T-cell (primary cell): ENCODE data around the gene TPRA1. TPM values are rescaled to one million over a fixed set of nuclear protein-coding genes. Genes with fewer than 3 reads are reported as not detected.
A peak's percentile ranks its signal among the peaks of the same experiment; 100 is the strongest.

Experiments
- ATAC-seq, 4 experiments: fragments of 200-7000 bp in 3 of 4; fragments of 150-1000 bp in 1 of 4; cut with Tn5 transposase; replicated peaks in 1 of 4; 1 replicate in 3 of 4; 2 replicates in 1 of 4; pipeline ENCODE4 v1.10.0; 2021; ENCODE audit warnings: moderate library complexity in 3 of 4, mild to moderate bottlenecking in 2 of 4, moderate number of reproducible peaks in 1 of 4
- CTCF ChIA-PET, 2 donors: fragments of 300-600 bp; sonication (Branson Sonifier 250); formaldehyde crosslinking; loops; one replicate each; lab custom pipeline; 2022; ENCODE audit warnings: antibody characterized with exemption in 2 of 2; lab: Charles Lee
- POLR2A ChIA-PET, 2 donors: fragments of 300-600 bp; sonication (Branson Sonifier 250); formaldehyde crosslinking; loops; one replicate each; lab custom pipeline; 2022; ENCODE audit warnings: antibody characterized with exemption in 2 of 2; lab: Charles Lee
- DNase-seq, 35 experiments: peaks; one replicate each; pipeline versions ENCODE4 v3.0.0 to v3.0.0-alpha.2; 2013 to 2023
- H3K27ac ChIP-seq: one replicate; pipeline ENCODE4 v1.5.1; 2013; ENCODE audit warnings: low read length
- H3K27me3 ChIP-seq, 2 experiments: replicated peaks in 1 of 2; 1 replicate in 1 of 2; 2 replicates in 1 of 2; pipeline versions ENCODE4 v1.6.1 to v1.7.0; 2013; ENCODE audit warnings: low read length in 1 of 2, mixed read lengths in 1 of 2; ENCODE audit not compliant: control insufficient read depth in 2 of 2, insufficient read depth in 2 of 2; ENCODE audit errors: extremely low read depth in 1 of 2
- H3K36me3 ChIP-seq, 2 donors: 1 replicate in 1 of 2; 2 replicates in 1 of 2; pipeline versions ENCODE4 v1.6.1 to v1.7.0; 2013; ENCODE audit warnings: low read length in 1 of 2; ENCODE audit not compliant: control insufficient read depth in 2 of 2, insufficient read depth in 1 of 2; ENCODE audit errors: extremely low read depth in 1 of 2
- H3K4me1 ChIP-seq, 2 experiments: 1 replicate in 1 of 2; 2 replicates in 1 of 2; pipeline versions ENCODE4 v1.6.1 to v1.7.0; 2013; ENCODE audit warnings: low read length in 2 of 2, mixed read lengths in 1 of 2; ENCODE audit not compliant: insufficient read depth in 2 of 2, control insufficient read depth in 1 of 2; ENCODE audit errors: extremely low read depth in 1 of 2
- H3K4me3 ChIP-seq, 2 donors: 1 replicate in 1 of 2; 2 replicates in 1 of 2; pipeline versions ENCODE4 v1.5.1 to v1.7.0; 2013; ENCODE audit warnings: mild to moderate bottlenecking in 2 of 2, low read length in 1 of 2, moderate library complexity in 1 of 2; ENCODE audit not compliant: control insufficient read depth in 1 of 2; ENCODE audit errors: extremely low read depth in 1 of 2
- H3K9me3 ChIP-seq: 2 replicates; pipeline ENCODE4 v1.7.0; 2013
- H3K27ac Mint-ChIP-seq, 2 donors: one replicate each; pipeline ENCODE4 v1.8.0; 2020 to 2021; ENCODE audit warnings: mild to moderate bottlenecking in 2 of 2, mixed read lengths in 2 of 2
- H3K27me3 Mint-ChIP-seq, 2 donors: one replicate each; pipeline ENCODE4 v1.8.0; 2021 to 2022; ENCODE audit warnings: mixed read lengths in 2 of 2
- H3K36me3 Mint-ChIP-seq: one replicate; pipeline ENCODE4 v1.8.0; 2021; ENCODE audit warnings: mixed read lengths
- H3K4me1 Mint-ChIP-seq, 3 donors: one replicate each; pipeline ENCODE4 v1.8.0; 2020 to 2022; ENCODE audit warnings: mixed read lengths in 3 of 3, mild to moderate bottlenecking in 1 of 3
- H3K4me3 Mint-ChIP-seq, 3 donors: one replicate each; pipeline ENCODE4 v1.8.0; 2020 to 2022; ENCODE audit warnings: mild to moderate bottlenecking in 3 of 3, mixed read lengths in 3 of 3, moderate library complexity in 3 of 3
- H3K9me3 Mint-ChIP-seq, 3 donors: one replicate each; pipeline ENCODE4 v1.8.0; 2020 to 2022; ENCODE audit warnings: mixed read lengths in 3 of 3
- WGBS: methylation state at CpG from one replicate; pipeline ENCODE4 v1.1.5; 2013; ENCODE audit warnings: missing lambda C conversion rate; ENCODE audit not compliant: insufficient coverage; 5-methylcytosine and 5-hydroxymethylcytosine counted together
- total RNA-seq, 35 experiments: library from RNA in 6 of 35; stranded (reverse) in 6 of 35; fragments of 120-200 nt in 1 of 35; gene quantifications; one replicate each; pipeline versions ENCODE4 v1.2.1 to v1.2.4 and lab custom pipeline; 2013 to 2026

TPRA1 gene
- total RNA-seq, 5 donors from 2014 or later (not counting 1 experiment from before 2014, with no cell fraction given) = 17.1 to 38.4 (median 34.6) TPM

DNA sequence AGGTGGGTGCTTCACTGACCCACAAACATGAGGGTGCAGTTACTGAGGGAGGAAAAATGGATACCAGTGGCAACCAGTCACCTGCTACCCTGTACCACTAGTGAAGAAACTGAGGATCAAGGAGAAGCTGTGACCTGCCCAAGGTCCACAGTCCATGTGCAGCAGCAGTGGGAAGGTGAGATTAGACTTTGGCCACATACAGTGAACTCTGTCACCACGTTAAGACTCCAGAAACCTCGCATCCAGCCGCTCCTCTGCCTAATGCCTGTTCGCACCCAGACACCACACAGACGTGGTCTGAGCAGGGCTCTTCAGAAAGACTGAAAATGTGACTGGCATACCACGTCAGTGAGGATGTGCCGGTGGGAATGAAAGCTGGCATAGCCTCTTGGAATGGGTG is 20.0 kb downstream of the TPRA1 start:
- ChIA-PET POLR2A (no interaction called here), CTCF (no interaction called here)
- peaks cover 20 to 25% of the 10 kb centered on the region in 2 donors for H3K36me3 ChIP-seq
- no peak overlapping the region for H3K4me3 ChIP-seq
- H3K4me1 Mint-ChIP-seq = peaks cover 7 to 9% (median 8%) of the 10 kb centered on the region in 3 donors
- H3K36me3 Mint-ChIP-seq = peaks cover 15% of the 10 kb centered on the region
- H3K4me3 Mint-ChIP-seq = no peak overlapping the region
- H3K9me3 Mint-ChIP-seq = no peaks in the 10 kb centered on the region
- no peak for ATAC-seq
- H3K9me3 ChIP-seq = no peaks in the 10 kb centered on the region
- H3K27ac Mint-ChIP-seq = no peak overlapping the region
- DNase-seq = no peak
- H3K27me3 ChIP-seq = peaks cover 0 to 4% of the 10 kb centered on the region in 2 experiments
- H3K27ac ChIP-seq = no peak overlapping the region
- WGBS = 100% methylated on average over 3 of the region's 7 CpGs
- no peaks in the 10 kb centered on the region for H3K27me3 Mint-ChIP-seq
- peaks cover 0 to 9% of the 10 kb centered on the region in 2 experiments for H3K4me1 ChIP-seq

DNA sequence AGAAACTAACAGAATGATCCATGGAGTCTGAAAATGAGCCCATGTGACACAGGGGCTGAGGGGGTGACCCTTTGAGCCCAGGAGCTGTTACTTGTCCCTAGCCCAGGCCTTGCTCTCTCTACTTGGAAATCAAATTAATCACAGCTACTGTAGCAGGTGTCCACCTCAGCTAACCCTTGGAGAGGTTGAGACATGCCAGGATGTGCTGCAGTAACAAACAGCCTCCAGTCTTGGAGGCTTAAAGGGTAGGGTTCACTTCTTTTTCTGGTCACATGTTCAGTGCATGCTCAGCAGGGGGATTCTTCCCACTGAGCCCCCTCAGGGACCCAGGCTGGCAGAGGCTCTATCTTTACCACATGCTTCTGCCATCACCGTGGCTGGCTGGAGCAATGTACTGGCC is 21.4 kb downstream of the TPRA1 start:
- Histone ChIP-seq H3K4me3 (no peak overlapping the region), H3K27ac (no peak overlapping the region), H3K36me3 (peaks cover 18 to 20% of the 10 kb centered on the region in 2 donors), H3K9me3 (no peaks in the 10 kb centered on the region), H3K27me3 (peaks cover 0 to 4% of the 10 kb centered on the region in 2 experiments), H3K4me1 (no peaks in the 10 kb centered on the region)
- H3K9me3 Mint-ChIP-seq = no peaks in the 10 kb centered on the region
- ATAC-seq = no peak
- H3K27me3 Mint-ChIP-seq = peaks cover 0 to under 1% of the 10 kb centered on the region in 2 donors
- H3K36me3 Mint-ChIP-seq = peaks cover 12% of the 10 kb centered on the region
- 100% methylated on average over 1 of the region's 1 CpG for WGBS
- no peak overlapping the region for H3K4me3 Mint-ChIP-seq
- ChIA-PET CTCF (interaction anchor here in 1 of 2 donors (1.1 kb wide), 1 partner anchor 22 kb away, joined by 3 read pairs; no protein-coding TSS in a partner anchor), POLR2A (no interaction called here)
- no peak for DNase-seq
- H3K27ac Mint-ChIP-seq = no peak overlapping the region
- H3K4me1 Mint-ChIP-seq = no peaks in the 10 kb centered on the region

DNA sequence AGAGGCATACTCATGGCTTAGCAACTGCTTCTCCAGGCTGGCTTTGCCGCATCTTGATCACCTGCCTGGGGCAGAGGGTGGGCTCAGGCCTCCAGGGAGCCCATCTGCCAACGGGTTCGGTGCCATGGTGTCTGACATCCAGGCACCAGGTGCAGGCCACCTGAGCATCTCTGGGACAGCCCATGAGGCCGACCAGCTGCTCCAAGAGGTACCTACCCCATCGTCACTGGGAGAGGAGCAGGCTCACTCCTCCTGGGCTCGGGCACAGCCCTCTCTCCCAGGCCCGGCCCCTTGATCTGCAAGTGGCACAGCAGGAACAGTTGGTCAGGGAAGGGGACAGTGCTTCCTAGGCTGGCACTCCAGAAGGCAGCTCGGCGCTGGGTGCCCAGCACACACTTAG is 21.9 kb downstream of the TPRA1 start:
- CTCF ChIA-PET = interaction anchor here in 1 of 2 donors (0.6 to 1.1 kb wide), 2 partner anchors 22 to 127 kb away, joined by 3 read pairs; no protein-coding TSS in a partner anchor
- 87% methylated on average over 6 of the region's 9 CpGs for WGBS

DNA sequence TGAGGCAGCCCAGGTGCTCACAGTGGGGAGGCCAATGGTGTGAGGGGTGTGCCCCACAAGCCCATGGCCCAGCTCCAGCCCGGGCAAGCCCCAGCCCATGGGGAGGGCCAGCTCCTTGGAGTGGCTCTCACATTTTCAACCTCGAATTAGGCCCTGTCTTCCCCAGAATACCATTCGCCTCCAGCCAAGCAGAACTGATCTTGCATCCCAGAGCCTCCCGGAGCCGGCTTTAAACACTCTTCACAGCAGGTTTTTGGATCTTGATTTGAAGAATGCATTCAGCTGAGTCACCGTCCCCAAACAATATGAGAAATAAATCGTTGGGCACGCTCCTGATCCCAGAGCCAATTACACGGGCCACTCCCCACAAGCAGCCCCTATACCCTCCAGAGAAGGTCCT is 23.7 kb downstream of the TPRA1 start:
- Histone ChIP-seq H3K36me3 (peaks cover 4 to 7% of the 10 kb centered on the region in 2 donors), H3K9me3 (no peaks in the 10 kb centered on the region), H3K4me3 (no peak overlapping the region), H3K27me3 (peaks cover 0 to 4% of the 10 kb centered on the region in 2 experiments), H3K27ac (no peak overlapping the region), H3K4me1 (no peaks in the 10 kb centered on the region)
- 89% methylated on average over 9 of the region's 9 CpGs for WGBS
- no peak overlapping the region for H3K27ac Mint-ChIP-seq
- ChIA-PET POLR2A (no interaction called here), CTCF (no interaction called here)
- no peak for ATAC-seq
- H3K27me3 Mint-ChIP-seq = peaks cover 0 to 10% of the 10 kb centered on the region in 2 donors
- peaks cover 10% of the 10 kb centered on the region for H3K36me3 Mint-ChIP-seq
- no peaks in the 10 kb centered on the region for H3K9me3 Mint-ChIP-seq
- no peak for DNase-seq
- H3K4me1 Mint-ChIP-seq = no peaks in the 10 kb centered on the region
- H3K4me3 Mint-ChIP-seq = no peak overlapping the region

More for the DNA sequence above, 21.9 kb downstream of the TPRA1 start:
- Mint-ChIP-seq H3K27me3 (peaks cover 0 to 6% of the 10 kb centered on the region in 2 donors), H3K27ac (no peak overlapping the region), H3K9me3 (no peaks in the 10 kb centered on the region), H3K4me3 (no peak overlapping the region), H3K4me1 (no peaks in the 10 kb centered on the region), H3K36me3 (peaks cover 12% of the 10 kb centered on the region)
- Histone ChIP-seq H3K27ac (no peak overlapping the region), H3K9me3 (no peaks in the 10 kb centered on the region), H3K4me3 (no peak overlapping the region), H3K4me1 (no peaks in the 10 kb centered on the region), H3K27me3 (peaks cover 0 to 4% of the 10 kb centered on the region in 2 experiments), H3K36me3 (peaks cover 14 to 17% of the 10 kb centered on the region in 2 donors)
- POLR2A ChIA-PET = no interaction called here
- no peak for DNase-seq
- no peak for ATAC-seq

DNA sequence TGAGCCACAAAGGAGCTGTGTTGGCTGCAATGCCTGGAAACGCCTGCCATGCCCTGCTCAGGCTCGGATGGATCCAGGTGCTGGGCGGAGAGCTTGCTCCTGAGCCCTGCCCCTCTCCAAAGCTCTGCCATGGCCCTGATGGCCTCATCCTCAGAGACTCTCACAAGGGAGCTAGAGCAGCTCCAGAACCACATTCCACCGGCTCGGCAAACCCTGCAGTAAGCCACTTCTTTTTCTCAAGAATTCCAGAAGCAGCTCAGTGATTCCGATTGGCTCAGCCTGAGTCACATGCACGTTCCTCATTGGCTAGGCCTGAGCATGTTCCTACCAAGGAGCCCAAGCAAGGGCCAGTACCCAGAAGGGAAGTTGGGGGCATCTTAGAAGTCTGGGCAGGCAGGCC is 24.8 kb downstream of the TPRA1 start:
- CTCF ChIA-PET = no interaction called here
- H3K4me1 Mint-ChIP-seq = peaks cover 0 to under 1% (median 0%) of the 10 kb centered on the region in 3 donors
- peaks cover 1% of the 10 kb centered on the region for H3K36me3 Mint-ChIP-seq
- H3K27ac Mint-ChIP-seq = no peak overlapping the region
- Histone ChIP-seq H3K27me3 (peaks cover 0 to 4% of the 10 kb centered on the region in 2 experiments), H3K4me1 (no peaks in the 10 kb centered on the region), H3K4me3 (no peak overlapping the region), H3K27ac (no peak overlapping the region), H3K36me3 (peaks cover 3 to 7% of the 10 kb centered on the region in 2 donors), H3K9me3 (no peaks in the 10 kb centered on the region)
- WGBS = 77% methylated on average over 6 of the region's 7 CpGs
- peaks cover 0 to 10% of the 10 kb centered on the region in 2 donors for H3K27me3 Mint-ChIP-seq
- ATAC-seq (no peak), DNase-seq (no peak)
- no peak overlapping the region for H3K4me3 Mint-ChIP-seq
- H3K9me3 Mint-ChIP-seq = peaks cover 0 to under 1% (median 0%) of the 10 kb centered on the region in 3 donors
- POLR2A ChIA-PET = no interaction called here

DNA sequence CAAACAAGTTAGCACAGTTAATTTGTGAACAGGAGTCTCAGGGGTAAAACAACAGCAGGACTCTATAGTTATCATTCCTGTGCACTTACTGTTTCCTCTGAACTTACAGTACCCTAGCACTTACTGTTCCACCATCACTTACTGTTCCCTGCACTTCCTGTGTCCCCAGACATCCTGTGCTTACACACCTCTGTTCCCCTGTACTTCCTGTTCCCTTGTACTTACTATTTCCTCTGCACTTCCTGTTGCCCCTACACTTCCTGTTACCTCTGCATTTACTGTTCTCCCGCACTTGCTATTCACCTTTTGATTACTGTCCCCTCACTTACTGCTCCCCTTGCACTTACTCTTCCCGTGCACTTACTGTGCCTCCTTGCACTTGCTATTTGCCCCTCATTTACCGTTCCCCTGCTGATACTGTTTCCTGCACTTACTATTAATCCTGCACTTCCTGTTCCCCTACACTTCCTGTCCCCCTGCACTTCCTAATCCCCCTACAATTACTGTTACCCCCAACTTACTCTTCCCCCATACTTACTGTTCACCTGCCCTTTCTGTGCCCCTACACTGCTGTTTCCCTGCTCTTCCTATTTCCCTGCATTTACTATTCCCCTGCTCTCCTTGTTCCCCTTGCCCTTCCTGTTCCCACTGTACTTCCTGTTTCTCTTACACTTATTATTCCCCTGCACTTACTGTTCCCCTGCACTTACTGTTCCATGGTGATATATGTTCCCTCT is 30.3 kb downstream of the TPRA1 start:
- Mint-ChIP-seq H3K27ac (peak overlapping the region; percentile 46 to 75), H3K27me3 (peaks cover under 1 to 10% of the 10 kb centered on the region in 2 donors), H3K4me1 (peaks cover 3 to 11% (median 6%) of the 10 kb centered on the region in 3 donors), H3K36me3 (no peaks in the 10 kb centered on the region), H3K4me3 (peak overlapping the region in 1 of 3 donors; percentile 16), H3K9me3 (peaks cover 3 to 12% (median 10%) of the 10 kb centered on the region in 3 donors)
- 55% methylated on average over 3 of the region's 3 CpGs for WGBS
- no peaks in the 10 kb centered on the region for H3K9me3 ChIP-seq
- peaks cover 0 to 3% of the 10 kb centered on the region in 2 experiments for H3K27me3 ChIP-seq
- DNase-seq = no peak
- no peak for ATAC-seq
- H3K27ac ChIP-seq = no peak overlapping the region
- H3K4me3 ChIP-seq = no peak overlapping the region
- POLR2A ChIA-PET = no interaction called here
- H3K36me3 ChIP-seq = no peaks in the 10 kb centered on the region
- no peaks in the 10 kb centered on the region for H3K4me1 ChIP-seq
- CTCF ChIA-PET = no interaction called here
